H1 (cell line): ENCODE measurements around the gene COL11A2. TPM values are rescaled to one million over a fixed set of nuclear protein-coding genes. Genes with fewer than 3 reads are reported as not detected.

Experiments
- CTCF ChIA-PET: fragments of 300-600 bp; sonication (Branson Sonifier 250); formaldehyde crosslinking; loops from one replicate; lab custom pipeline; 2021; ENCODE audit not compliant: partially characterized antibody; lab: Charles Lee
- POLR2A ChIA-PET: fragments of 300-600 bp; sonication (Branson Sonifier 250); formaldehyde crosslinking; loops from one replicate; lab custom pipeline; 2021; ENCODE audit warnings: inconsistent platforms; ENCODE audit not compliant: partially characterized antibody; lab: Charles Lee
- DNase-seq, 2 experiments: peaks; one replicate each; pipeline versions ENCODE4 v3.0.0 to v3.0.0-alpha.2; 2010 to 2022; ENCODE audit warnings: low spot score in 2 of 2, low read depth in 1 of 2, mixed read lengths in 1 of 2
- FAIRE-seq: peaks from 2 replicates; lab custom pipeline; 2011; peaks lifted over from hg19 to GRCh38; lab: Jason Lieb, UNC
- H2AFZ ChIP-seq: 2 replicates; pipeline ENCODE4 v1.8.1; 2012; ENCODE audit warnings: low read length, inconsistent platforms
- H2AK5ac ChIP-seq: 2 replicates; pipeline ENCODE4 v1.6.1; 2013; ENCODE audit warnings: low read depth, low read length
- H2BK120ac ChIP-seq: replicated peaks from 2 replicates; pipeline ENCODE3; 2013; ENCODE audit warnings: low read depth, low read length, inconsistent platforms
- H2BK12ac ChIP-seq: 2 replicates; pipeline ENCODE4 v1.6.1; 2013; ENCODE audit warnings: low read depth, low read length
- H2BK15ac ChIP-seq: 2 replicates; pipeline ENCODE4 v1.6.1; 2013; ENCODE audit warnings: low read length
- H2BK20ac ChIP-seq: 2 replicates; pipeline ENCODE4 v1.6.1; 2013; ENCODE audit warnings: low read length
- H2BK5ac ChIP-seq: 2 replicates; pipeline ENCODE4 v1.6.1; 2013; ENCODE audit warnings: low read depth, low read length
- H3K14ac ChIP-seq: 2 replicates; pipeline ENCODE4 v1.6.1; 2013; ENCODE audit warnings: inconsistent platforms; ENCODE audit not compliant: insufficient read length
- H3K18ac ChIP-seq: 2 replicates; pipeline ENCODE4 v1.6.1; 2013; ENCODE audit warnings: low read length; ENCODE audit errors: extremely low read depth
- H3K23ac ChIP-seq: 2 replicates; pipeline ENCODE4 v1.6.1; 2013; ENCODE audit warnings: inconsistent platforms; ENCODE audit not compliant: insufficient read length
- H3K23me2 ChIP-seq: 2 replicates; pipeline ENCODE4 v1.6.1; 2013; ENCODE audit warnings: low read depth, low read length
- H3K27ac ChIP-seq: 2 replicates; pipeline ENCODE4 v1.6.1; 2011; ENCODE audit warnings: low read depth, low read length, inconsistent platforms
- H3K27me3 ChIP-seq, 4 experiments: replicated peaks in 1 of 4; 1 replicate in 1 of 4; 2 replicates in 3 of 4; pipeline versions ENCODE4 v1.6.1 to v1.8.1; 2011 to 2013; ENCODE audit warnings: low read length in 3 of 4, mild to moderate bottlenecking in 3 of 4, inconsistent platforms in 2 of 4, mixed read lengths in 2 of 4, moderate library complexity in 1 of 4; ENCODE audit not compliant: control insufficient read depth in 3 of 4, insufficient read depth in 3 of 4; ENCODE audit errors: extremely low read depth in 1 of 4
- H3K36me3 ChIP-seq, 4 experiments: 2 replicates each; pipeline versions ENCODE4 v1.6.1 to v1.8.1; 2011 to 2013; ENCODE audit warnings: mild to moderate bottlenecking in 4 of 4, low read length in 3 of 4, moderate library complexity in 2 of 4, control low read depth in 1 of 4, inconsistent platforms in 1 of 4; ENCODE audit not compliant: insufficient read depth in 4 of 4, control insufficient read depth in 2 of 4
- H3K4ac ChIP-seq: replicated peaks from 2 replicates; pipeline ENCODE3; 2013; ENCODE audit warnings: low read length, low read depth, mixed read lengths, inconsistent platforms; ENCODE audit not compliant: insufficient read length
- H3K4me1 ChIP-seq, 4 experiments: replicated peaks in 1 of 4; 1 replicate in 1 of 4; 2 replicates in 3 of 4; pipeline versions ENCODE4 v1.6.1 to v1.8.1; 2011 to 2013; ENCODE audit warnings: low read length in 3 of 4, inconsistent platforms in 2 of 4, mixed read lengths in 1 of 4; ENCODE audit not compliant: insufficient read depth in 4 of 4, control insufficient read depth in 3 of 4
- H3K4me2 ChIP-seq, 2 experiments: 2 replicates each; pipeline versions ENCODE4 v1.6.1 to v1.8.1; 2011 to 2013; ENCODE audit warnings: low read depth in 2 of 2, low read length in 2 of 2, control low read depth in 1 of 2, inconsistent platforms in 1 of 2, mild to moderate bottlenecking in 1 of 2; ENCODE audit not compliant: insufficient read depth in 1 of 2
- H3K4me3 ChIP-seq, 4 experiments: fragments of 200-600, 300-600 bp in 1 of 4; sonication (generic), shearing (Covaris generic), sonication (Bioruptor Twin) in 1 of 4; 2 replicates each; pipeline versions ENCODE4 v1.5.1 to v1.8.1; 2011 to 2016; ENCODE audit warnings: low read length in 4 of 4, low read depth in 3 of 4, control low read depth in 2 of 4, inconsistent platforms in 2 of 4, mild to moderate bottlenecking in 2 of 4, mixed read lengths in 1 of 4, moderate library complexity in 1 of 4; ENCODE audit not compliant: insufficient read depth in 2 of 4; ENCODE audit errors: extremely low read depth in 1 of 4
- H3K56ac ChIP-seq: replicated peaks from 2 replicates; pipeline ENCODE3; 2013; ENCODE audit warnings: low read depth, mild to moderate bottlenecking, mixed read lengths, low read length, inconsistent platforms; ENCODE audit not compliant: insufficient read length
- H3K79me1 ChIP-seq: 2 replicates; pipeline ENCODE4 v1.6.1; 2013; ENCODE audit warnings: low read depth, low read length, control low read depth
- H3K79me2 ChIP-seq, 2 experiments: 2 replicates each; pipeline versions ENCODE4 v1.6.1 to v1.8.1; 2012 to 2013; ENCODE audit warnings: low read length in 2 of 2, mild to moderate bottlenecking in 2 of 2, inconsistent platforms in 1 of 2; ENCODE audit not compliant: insufficient read depth in 2 of 2, control insufficient read depth in 1 of 2
- H3K9ac ChIP-seq, 4 experiments: replicated peaks in 1 of 4; 1 replicate in 1 of 4; 2 replicates in 3 of 4; pipeline versions ENCODE4 v1.6.1 to v1.8.1; 2011 to 2013; ENCODE audit warnings: low read depth in 3 of 4, low read length in 3 of 4, control low read depth in 2 of 4, mild to moderate bottlenecking in 2 of 4, moderate library complexity in 2 of 4, inconsistent platforms in 1 of 4; ENCODE audit errors: extremely low read depth in 1 of 4
- H3K9me3 ChIP-seq, 2 experiments: 2 replicates each; pipeline versions ENCODE4 v1.6.1 to v1.8.1; 2012 to 2013; ENCODE audit warnings: mild to moderate bottlenecking in 2 of 2, moderate library complexity in 2 of 2, control low read depth in 1 of 2, inconsistent platforms in 1 of 2, low read depth in 1 of 2, low read length in 1 of 2, mixed read lengths in 1 of 2; ENCODE audit not compliant: insufficient read depth in 2 of 2
- H4K20me1 ChIP-seq, 2 experiments: replicated peaks in 1 of 2; 2 replicates each; pipeline versions ENCODE3 to v1.8.1; 2011 to 2013; ENCODE audit warnings: inconsistent platforms in 2 of 2, low read length in 2 of 2, mild to moderate bottlenecking in 1 of 2; ENCODE audit not compliant: insufficient read depth in 2 of 2, control insufficient read depth in 1 of 2
- H4K5ac ChIP-seq: 2 replicates; pipeline ENCODE4 v1.6.1; 2013; ENCODE audit warnings: low read length, low read depth, mixed read lengths, inconsistent platforms; ENCODE audit not compliant: insufficient read length
- H4K8ac ChIP-seq: 2 replicates; pipeline ENCODE4 v1.8.0; 2013; ENCODE audit warnings: mild to moderate bottlenecking, moderate library complexity, low read length, inconsistent platforms; ENCODE audit not compliant: insufficient read depth; ENCODE audit errors: extremely low read depth
- H4K91ac ChIP-seq: replicated peaks from 2 replicates; pipeline ENCODE3; 2013; ENCODE audit warnings: low read length, mixed read lengths, inconsistent platforms; ENCODE audit not compliant: insufficient read length
- ASH2L ChIP-seq: fragments of 200-600, 300-600 bp; sonication (generic); IDR thresholded peaks from one replicate; pipeline ENCODE4 v1.7.1; 2017; ENCODE audit warnings: low read length
- CBX8 ChIP-seq: fragments of 300-800, 300-1000 bp; sonication (generic); IDR thresholded peaks from 2 replicates; pipeline ENCODE4 v1.7.1; 2016; ENCODE audit warnings: low read depth, low read length, borderline replicate concordance
- CHD1 ChIP-seq: IDR thresholded peaks from 2 replicates; pipeline ENCODE4 v1.6.1; 2012; ENCODE audit warnings: low read depth, low read length, improper control_type of control experiment
- JUND ChIP-seq: IDR thresholded peaks from 2 replicates; pipeline ENCODE4 v1.6.1; 2011; ENCODE audit warnings: mild to moderate bottlenecking, improper control_type of control experiment, low read length
- KDM5A ChIP-seq: fragments of 200-600 bp; IDR thresholded peaks from 2 replicates; pipeline ENCODE4 v1.7.1; 2012; ENCODE audit warnings: mild to moderate bottlenecking, low read length, inconsistent platforms, mixed read lengths
- NANOG ChIP-seq: IDR thresholded peaks from 2 replicates; pipeline ENCODE4 v1.6.1; 2011; ENCODE audit warnings: low read length, low read depth, mild to moderate bottlenecking, inconsistent platforms; ENCODE audit not compliant: insufficient read depth, poor library complexity, severe bottlenecking
- PHF8 ChIP-seq: fragments of 200-600 bp; sonication (generic); conservative IDR thresholded peaks from 2 replicates; pipeline ENCODE4 v1.7.1; 2012; ENCODE audit warnings: low read depth, mild to moderate bottlenecking, inconsistent platforms, low read length, moderate library complexity
- POLR2AphosphoS5 ChIP-seq: IDR thresholded peaks from 2 replicates; pipeline ENCODE4 v1.6.1; 2011; ENCODE audit warnings: low read depth, low read length
- POU5F1 ChIP-seq: IDR thresholded peaks from 2 replicates; pipeline ENCODE4 v1.6.1; 2011; ENCODE audit warnings: low read depth, mild to moderate bottlenecking, low read length, moderate library complexity
- RFX5 ChIP-seq: IDR thresholded peaks from 2 replicates; pipeline ENCODE4 v1.6.1; 2011; ENCODE audit warnings: low read depth, low read length, improper control_type of control experiment, borderline replicate concordance
- SIX5 ChIP-seq: IDR thresholded peaks from 2 replicates; pipeline ENCODE4 v1.6.1; 2011; ENCODE audit warnings: mild to moderate bottlenecking, low read depth, low read length
- SP4 ChIP-seq: IDR thresholded peaks from 2 replicates; pipeline ENCODE4 v1.6.1; 2012; ENCODE audit warnings: low read length, inconsistent platforms
- TAF7 ChIP-seq: optimal IDR thresholded peaks from 2 replicates; pipeline ENCODE3; 2011; ENCODE audit warnings: low read depth, mild to moderate bottlenecking, inconsistent platforms, low read length, moderate library complexity, borderline replicate concordance
- WGBS, 2 experiments: shearing (Covaris generic) in 1 of 2; methylation state at CpG; one replicate each; pipeline versions ENCODE4 v1.1.6 to v1.1.7; 2013 to 2015; ENCODE audit warnings: low lambda C conversion rate in 2 of 2, mixed read lengths in 2 of 2, inconsistent platforms in 1 of 2, low coverage in 1 of 2, missing lambda C conversion rate in 1 of 2; ENCODE audit not compliant: insufficient replicate concordance in 2 of 2, insufficient coverage in 1 of 2, insufficient read length in 1 of 2; ENCODE audit errors: extremely low coverage in 1 of 2, missing lambda C conversion rate in 1 of 2; 5-methylcytosine and 5-hydroxymethylcytosine counted together
- polyA plus RNA-seq, 7 experiments: library from polyadenylated mRNA; depleted of rRNA in 3 of 7; stranded (reverse) in 5 of 7; unstranded in 2 of 7; fragments of >200 nt in 5 of 7; fragments of 200-250 nt in 2 of 7; gene quantifications; 1 replicate in 5 of 7; 2 replicates in 1 of 7; 4 replicates in 1 of 7; pipeline versions ENCODE4 v1.2.1 to v1.2.3, GENCODE V29; 2011 to 2013; ENCODE audit warnings: missing spikeins in 2 of 7, mixed read lengths in 2 of 7
- total RNA-seq: library from RNA; stranded (reverse); fragmentation: NEBNext Ultra II Directional; extraction: Animal tissue kit (Norgen Biotek cat#: 25700); gene quantifications from 2 replicates; pipeline ENCODE4 v1.2.1, GENCODE V29; 2021

The COL11A2 gene
- total and polyA plus RNA-seq, 2 of the 8 experiments (the other 6 are each of a cell fraction or from before 2014, with no cell fraction given): 2.8 to 3.8 TPM

- no peaks in the 10 kb centered on the region; a peak in 1 of 4 replicates for H3K79me2 ChIP-seq
- H4K20me1 ChIP-seq: peaks cover 0 to 3% of the 10 kb centered on the region in 2 experiments
- no peak overlapping the region for H3K4ac ChIP-seq
- no peak overlapping the region for H3K23ac ChIP-seq
- H2BK5ac ChIP-seq: no peak overlapping the region
- 90% methylated on average over 8 of the region's 10 CpGs; no CpG with 5 or more reads in 1 of the 2 experiments for WGBS, 2 experiments
- DNase-seq (no peak), FAIRE-seq (no peak)
- no peaks in the 10 kb centered on the region for H3K79me1 ChIP-seq
- no peak overlapping the region for H2BK15ac ChIP-seq
- no peaks in the 10 kb centered on the region for H3K36me3 ChIP-seq
- no peak overlapping the region for H4K8ac ChIP-seq
- no peak overlapping the region for H3K56ac ChIP-seq
- no peak overlapping the region for H2BK20ac ChIP-seq
- no peaks in the 10 kb centered on the region for H3K23me2 ChIP-seq
- no peak overlapping the region for H2AK5ac ChIP-seq
- H3K27ac ChIP-seq: no peak overlapping the region
- no peak overlapping the region for H2BK120ac ChIP-seq
- H3K18ac ChIP-seq: no peak overlapping the region
- ChIA-PET POLR2A (no interaction called here), CTCF (interaction anchor here (1.3 kb wide), 1 partner anchor 97 kb away, joined by 3 read pairs; no protein-coding TSS in a partner anchor)
- no peak overlapping the region for H4K91ac ChIP-seq
- no peak overlapping the region for H3K9ac ChIP-seq
- H2BK12ac ChIP-seq: no peak overlapping the region
- H3K14ac ChIP-seq: no peak overlapping the region
- H3K4me1 ChIP-seq: no peaks in the 10 kb centered on the region
- H3K27me3 ChIP-seq: no peaks in the 10 kb centered on the region
- H2AFZ ChIP-seq: no peak overlapping the region
- H3K4me3 ChIP-seq: no peak overlapping the region
- no peaks in the 10 kb centered on the region for H3K9me3 ChIP-seq
- H3K4me2 ChIP-seq: no peak overlapping the region
- H4K5ac ChIP-seq: no peak overlapping the region
- TF ChIP-seq POLR2AphosphoS5: no peak
- TF ChIP-seq PHF8: no peak
- no peak for TF ChIP-seq JUND
- TF ChIP-seq NANOG: no peak
- no peak for TF ChIP-seq POU5F1
- no peak for TF ChIP-seq SP4
- no peak for TF ChIP-seq RFX5
- TF ChIP-seq TAF7: no peak
- TF ChIP-seq CHD1: no peak
- no peak for TF ChIP-seq CBX8
- TF ChIP-seq ASH2L: no peak
- no peak for TF ChIP-seq SIX5
- TF ChIP-seq KDM5A: no peak
Observed at GRCh38 chr6:33178755-33179475, 13.4 kb downstream of the COL11A2 start.
